K562 (cell line): ENCODE results near the gene GDNF. TPM values are rescaled to one million over a fixed set of nuclear protein-coding genes. Genes with fewer than 3 reads are reported as not detected.

Experiments
- ATAC-seq: fragments of 200-7000 bp; cut with Tn5 transposase; 3 replicates; pipeline ENCODE4 v1.9.1; 2020; ENCODE audit warnings: moderate library complexity
- BruUV-seq: library from RNA; stranded (reverse); fragments of 400-500 nt; replicated peaks from 2 replicates; lab custom pipeline; 2021; lab: Mats Ljungman, UMichigan
- CTCF ChIA-PET: fragments of 300-600 bp; formaldehyde crosslinking; extraction: SDS; loops from one replicate; lab custom pipeline; 2021; ENCODE audit warnings: low intra/inter-chr PET ratio; lab: Yijun Ruan, JAX
- POLR2A ChIA-PET: fragments of 300-600, 350-650 bp; sonication (Branson Sonifier 250); formaldehyde crosslinking; extraction: SDS; loops from one replicate; lab custom pipeline; 2021; ENCODE audit warnings: antibody characterized with exemption, inconsistent platforms; lab: Yijun Ruan, JAX
- DNase-seq, 4 experiments: peaks; one replicate each; pipeline versions ENCODE4 v3.0.0 to v3.0.0-alpha.2; 2011 to 2018; ENCODE audit warnings: low spot score in 3 of 4, mixed read lengths in 3 of 4; ENCODE audit errors: extremely low read depth in 1 of 4
- FAIRE-seq: peaks from 2 replicates; lab custom pipeline; 2011; peaks lifted over from hg19 to GRCh38; lab: Jason Lieb, UNC
- H2AFZ ChIP-seq: 2 replicates; pipeline ENCODE4 v1.6.0; 2011; ENCODE audit warnings: low read depth, low read length, control low read depth, inconsistent platforms
- H3K27ac ChIP-seq: fragments of 200-600 bp; 3 replicates; pipeline ENCODE4 v1.8.0; 2011; ENCODE audit warnings: low read depth, mild to moderate bottlenecking, control low read depth, inconsistent platforms, low read length, moderate library complexity, mixed read lengths; ENCODE audit errors: extremely low read depth
- H3K27me3 ChIP-seq, 2 experiments: fragments of 300-600 bp in 1 of 2; 2 replicates in 1 of 2; 3 replicates in 1 of 2; pipeline versions ENCODE4 v1.6.0 to v1.8.0; 2011; ENCODE audit warnings: inconsistent platforms in 2 of 2, low read length in 2 of 2, mild to moderate bottlenecking in 1 of 2, mixed read lengths in 1 of 2, moderate library complexity in 1 of 2; ENCODE audit not compliant: control insufficient read depth in 2 of 2, insufficient read depth in 2 of 2
- H3K36me3 ChIP-seq: fragments of 300-600 bp; 3 replicates; pipeline ENCODE4 v1.8.0; 2011; ENCODE audit warnings: mild to moderate bottlenecking, low read length, inconsistent platforms; ENCODE audit not compliant: control insufficient read depth, insufficient read depth
- H3K4me1 ChIP-seq, 2 experiments: fragments of 200-600 bp in 1 of 2; replicated peaks in 1 of 2; 2 replicates in 1 of 2; 3 replicates in 1 of 2; pipeline versions ENCODE4 v1.5.1 to v1.8.0; 2011; ENCODE audit warnings: inconsistent platforms in 2 of 2, low read length in 2 of 2, mild to moderate bottlenecking in 1 of 2, mixed read lengths in 1 of 2, moderate library complexity in 1 of 2; ENCODE audit not compliant: control insufficient read depth in 2 of 2, insufficient read depth in 2 of 2
- H3K4me2 ChIP-seq: 2 replicates; pipeline ENCODE4 v1.6.1; 2011; ENCODE audit warnings: low read length, control low read depth, inconsistent platforms, mixed read lengths; ENCODE audit not compliant: insufficient read depth
- H3K4me3 ChIP-seq: fragments of 200-600 bp; sonication (generic), shearing (Covaris generic); 2 replicates; pipeline ENCODE4 v1.5.1; 2016; ENCODE audit warnings: control low read depth, inconsistent platforms
- H3K79me2 ChIP-seq: fragments of 200-600 bp; 3 replicates; pipeline ENCODE4 v1.8.0; 2011; ENCODE audit warnings: low read length, inconsistent platforms; ENCODE audit not compliant: control insufficient read depth, insufficient read depth
- H3K9ac ChIP-seq, 2 experiments: 2 replicates each; pipeline versions ENCODE4 v1.6.0 to v1.6.1; 2011; ENCODE audit warnings: low read depth in 2 of 2, low read length in 2 of 2, control low read depth in 1 of 2, inconsistent platforms in 1 of 2, mild to moderate bottlenecking in 1 of 2, mixed read lengths in 1 of 2; ENCODE audit not compliant: insufficient read depth in 1 of 2
- H3K9me1 ChIP-seq: one replicate; pipeline ENCODE4 v1.6.0; 2011; ENCODE audit warnings: inconsistent platforms, mild to moderate bottlenecking, low read length, moderate library complexity; ENCODE audit not compliant: control insufficient read depth, insufficient read depth
- H3K9me3 ChIP-seq: replicated peaks from 2 replicates; pipeline ENCODE4 v1.5.1; 2011; ENCODE audit warnings: low read depth, low read length, inconsistent platforms; ENCODE audit not compliant: control insufficient read depth, insufficient read depth
- H4K20me1 ChIP-seq: replicated peaks from 2 replicates; pipeline ENCODE4 v1.6.1; 2011; ENCODE audit warnings: low read length, inconsistent platforms, mixed read lengths; ENCODE audit not compliant: control insufficient read depth, insufficient read depth
- ZNF282 ChIP-seq: sonication (generic); formaldehyde crosslinking; IDR thresholded peaks from 2 replicates; pipeline ENCODE4 v1.8.1; 2023; ENCODE audit warnings: missing genetic modification reagents
- WGBS: fragments of 100-300 bp; shearing (Covaris generic); methylation state at CpG from one replicate; pipeline ENCODE4 v1.1.6; 2016; ENCODE audit warnings: low coverage, mixed read lengths; ENCODE audit not compliant: insufficient coverage; ENCODE audit errors: missing lambda C conversion rate; 5-methylcytosine and 5-hydroxymethylcytosine counted together
- in situ Hi-C: fragments of 300-500 bp; cut with MboI; formaldehyde crosslinking; loops from 4 replicates; pipeline ENCODE4 v1.15.0; 2018; ENCODE audit warnings: inconsistent platforms, mixed read lengths
- intact Hi-C: fragments of 100-400 bp; cut with micrococcal nuclease; formaldehyde crosslinking; loops from 2 replicates; pipeline ENCODE4 v1.14.2; 2022
- polyA plus RNA-seq, 8 experiments: library from polyadenylated mRNA; depleted of rRNA in 4 of 8; stranded (reverse) in 5 of 8; unstranded in 3 of 8; fragments of >200 nt; fragmentation: Nextera tagmentation in 2 of 8; fragmentation: Illumina TruSeq in 1 of 8; extraction: Ambion mirVana in 2 of 8; extraction: Trizol in 1 of 8; gene quantifications; 2 replicates each; pipeline versions ENCODE4 v1.2.1 to v1.2.3, GENCODE V29; 2011 to 2014; ENCODE audit warnings: inconsistent platforms in 1 of 8, missing spikeins in 1 of 8
- total RNA-seq, 7 experiments: library from RNA; depleted of rRNA in 6 of 7; stranded (reverse); fragments of >200 nt in 6 of 7; fragmentation: Illumina TruSeq in 2 of 7; extraction: Trizol in 2 of 7; gene quantifications; 2 replicates each; pipeline versions ENCODE4 v1.2.1 to v1.2.3, GENCODE V29; 2011 to 2021; ENCODE audit warnings: low replicate concordance in 1 of 7
- TF ChIP-seq, protein P1 (sequence below): fragments of 450-650 bp; IDR thresholded peaks from 2 replicates; pipeline ENCODE4 v1.7.1; 2018; ENCODE audit warnings: mild to moderate bottlenecking, low read depth; ENCODE audit not compliant: partially characterized antibody
- TF ChIP-seq, protein P2 (sequence below): IDR thresholded peaks from 2 replicates; pipeline ENCODE4 v1.6.1; 2016; ENCODE audit warnings: missing genetic modification characterization, missing compliant biosample characterization

GDNF gene
- total and polyA plus RNA-seq, 9 of the 15 experiments (the other 6 are each of a cell fraction or from before 2014, with no cell fraction given) = not detected

DNA sequence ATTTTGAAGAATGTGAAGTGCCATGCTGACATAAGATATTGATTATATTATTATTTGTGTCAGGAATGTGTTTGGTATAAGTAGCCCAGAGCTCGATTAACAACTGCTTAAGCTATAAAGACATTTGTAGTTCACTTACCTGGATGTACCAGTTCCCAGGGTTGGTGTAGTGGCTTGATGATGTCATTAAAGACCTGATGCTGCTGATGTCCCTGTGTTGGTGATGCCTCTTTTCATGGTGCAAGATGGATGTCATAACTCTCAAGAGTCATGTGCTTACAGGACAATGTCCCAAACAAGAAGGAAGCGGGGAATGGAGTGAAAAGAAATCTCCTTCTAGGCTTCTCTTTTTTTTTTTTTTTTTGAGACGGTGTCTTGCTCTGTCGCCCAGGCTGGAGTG lies 11.5 kb upstream of the GDNF start:
- POLR2A ChIA-PET = no interaction called here
- H3K4me3 ChIP-seq = no peak overlapping the region
- in situ Hi-C loops = no loop called here
- H3K27ac ChIP-seq = no peak overlapping the region
- H3K27me3 ChIP-seq = peaks cover 2 to 14% of the 10 kb centered on the region in 2 experiments; a peak in 2 of 5 replicates
- H3K9ac ChIP-seq = no peak overlapping the region
- CTCF ChIA-PET = no interaction called here
- H3K4me2 ChIP-seq = no peak overlapping the region
- no peak for TF ChIP-seq ZNF282 (CRISPR knock-in tag)
- TF ChIP-seq, protein P1, sequence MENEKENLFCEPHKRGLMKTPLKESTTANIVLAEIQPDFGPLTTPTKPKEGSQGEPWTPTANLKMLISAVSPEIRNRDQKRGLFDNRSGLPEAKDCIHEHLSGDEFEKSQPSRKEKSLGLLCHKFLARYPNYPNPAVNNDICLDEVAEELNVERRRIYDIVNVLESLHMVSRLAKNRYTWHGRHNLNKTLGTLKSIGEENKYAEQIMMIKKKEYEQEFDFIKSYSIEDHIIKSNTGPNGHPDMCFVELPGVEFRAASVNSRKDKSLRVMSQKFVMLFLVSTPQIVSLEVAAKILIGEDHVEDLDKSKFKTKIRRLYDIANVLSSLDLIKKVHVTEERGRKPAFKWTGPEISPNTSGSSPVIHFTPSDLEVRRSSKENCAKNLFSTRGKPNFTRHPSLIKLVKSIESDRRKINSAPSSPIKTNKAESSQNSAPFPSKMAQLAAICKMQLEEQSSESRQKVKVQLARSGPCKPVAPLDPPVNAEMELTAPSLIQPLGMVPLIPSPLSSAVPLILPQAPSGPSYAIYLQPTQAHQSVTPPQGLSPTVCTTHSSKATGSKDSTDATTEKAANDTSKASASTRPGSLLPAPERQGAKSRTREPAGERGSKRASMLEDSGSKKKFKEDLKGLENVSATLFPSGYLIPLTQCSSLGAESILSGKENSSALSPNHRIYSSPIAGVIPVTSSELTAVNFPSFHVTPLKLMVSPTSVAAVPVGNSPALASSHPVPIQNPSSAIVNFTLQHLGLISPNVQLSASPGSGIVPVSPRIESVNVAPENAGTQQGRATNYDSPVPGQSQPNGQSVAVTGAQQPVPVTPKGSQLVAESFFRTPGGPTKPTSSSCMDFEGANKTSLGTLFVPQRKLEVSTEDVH = no peak
- TF ChIP-seq, protein P2, sequence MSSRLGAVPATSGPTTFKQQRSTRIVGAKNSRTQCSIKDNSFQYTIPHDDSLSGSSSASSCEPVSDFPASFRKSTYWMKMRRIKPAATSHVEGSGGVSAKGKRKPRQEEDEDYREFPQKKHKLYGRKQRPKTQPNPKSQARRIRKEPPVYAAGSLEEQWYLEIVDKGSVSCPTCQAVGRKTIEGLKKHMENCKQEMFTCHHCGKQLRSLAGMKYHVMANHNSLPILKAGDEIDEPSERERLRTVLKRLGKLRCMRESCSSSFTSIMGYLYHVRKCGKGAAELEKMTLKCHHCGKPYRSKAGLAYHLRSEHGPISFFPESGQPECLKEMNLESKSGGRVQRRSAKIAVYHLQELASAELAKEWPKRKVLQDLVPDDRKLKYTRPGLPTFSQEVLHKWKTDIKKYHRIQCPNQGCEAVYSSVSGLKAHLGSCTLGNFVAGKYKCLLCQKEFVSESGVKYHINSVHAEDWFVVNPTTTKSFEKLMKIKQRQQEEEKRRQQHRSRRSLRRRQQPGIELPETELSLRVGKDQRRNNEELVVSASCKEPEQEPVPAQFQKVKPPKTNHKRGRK (tag) = no peak
- H3K4me1 ChIP-seq = no peaks in the 10 kb centered on the region
- no peak for FAIRE-seq
- H2AFZ ChIP-seq = no peak overlapping the region
- H3K36me3 ChIP-seq = no peaks in the 10 kb centered on the region
- no peak for ATAC-seq
- no peaks in the 10 kb centered on the region for H3K79me2 ChIP-seq
- H4K20me1 ChIP-seq = no peaks in the 10 kb centered on the region
- 0% methylated on average over 3 of the region's 4 CpGs for WGBS
- intact Hi-C loops = no loop called here
- no peaks in the 10 kb centered on the region for H3K9me1 ChIP-seq
- no peaks in the 10 kb centered on the region for H3K9me3 ChIP-seq
- no peak for DNase-seq
- no TSS peak for BruUV-seq
